ENCODE results near the gene GJB3. TPM values are rescaled to one million over a fixed set of nuclear protein-coding genes. Genes with fewer than 3 reads are reported as not detected.
A peak's percentile ranks its signal among the peaks of the same experiment; 100 is the strongest.

The GJB3 gene
- total RNA-seq, 1 experiment from 2014 or later: not detected

DNA sequence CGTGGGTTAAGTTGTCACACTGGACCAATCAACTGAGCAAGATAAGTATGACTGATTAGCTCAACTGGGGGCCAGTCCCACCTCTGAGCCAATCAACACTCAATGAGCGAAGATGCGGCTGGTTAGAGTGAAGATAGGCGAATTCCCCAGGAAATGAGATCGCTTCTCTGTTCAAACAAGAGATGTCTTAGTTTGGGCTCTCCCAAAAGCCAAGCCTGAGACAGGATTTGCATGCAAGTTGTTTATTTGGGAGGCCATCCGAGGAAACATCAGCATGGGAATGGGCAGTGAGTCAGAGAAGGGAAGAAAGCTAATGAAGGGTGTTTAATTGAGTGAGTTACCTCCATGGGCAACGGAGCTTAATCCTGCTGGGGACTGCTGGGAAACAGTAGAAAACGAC is 31.0 kb upstream of the GJB3 start:
- Histone ChIP-seq H3K36me3 (no peaks in the 10 kb centered on the region), H3K27me3 (replicated peaks) (no peaks in the 10 kb centered on the region), H3K27ac (no peak overlapping the region), H3K4me1 (replicated peaks) (no peaks in the 10 kb centered on the region), H3K9me3 (replicated peaks) (0 out of 2 replicates have a peak, but pooled peaks cover 2% of the 10 kb centered on the region), H3K4me3 (no peak overlapping the region)
- no peak for DNase-seq (ENCODE audit: low read depth in 1 of 2, low spot score in 2 of 2)

DNA sequence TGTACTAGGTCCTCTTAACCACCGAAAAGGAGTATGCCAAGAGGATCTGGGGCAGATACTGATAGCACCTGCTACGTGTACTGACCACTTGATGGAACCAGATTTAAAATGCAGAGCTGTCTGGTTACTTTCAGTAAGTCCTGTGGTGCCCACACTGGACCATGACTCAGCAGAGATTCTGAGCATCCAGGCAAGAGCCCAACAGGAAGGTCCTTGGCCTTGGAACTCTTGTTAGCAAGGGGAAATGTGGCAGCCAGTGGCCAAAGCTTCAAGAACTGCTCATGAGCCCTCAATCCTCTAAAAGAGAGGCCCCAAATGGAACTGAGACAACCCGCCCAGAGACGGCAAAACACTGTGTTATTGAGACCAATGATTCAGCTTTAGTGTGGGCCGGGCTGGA is 30.4 kb upstream of the GJB3 start:
- Histone ChIP-seq H3K9me3 (replicated peaks) (0 out of 2 replicates have a peak, but pooled peaks cover 2% of the 10 kb centered on the region), H3K27me3 (replicated peaks) (no peaks in the 10 kb centered on the region), H3K4me1 (replicated peaks) (no peaks in the 10 kb centered on the region), H3K4me3 (no peak overlapping the region), H3K27ac (no peak overlapping the region), H3K36me3 (no peaks in the 10 kb centered on the region)
- DNase-seq (ENCODE audit: low read depth in 1 of 2, low spot score in 2 of 2): no peak

DNA sequence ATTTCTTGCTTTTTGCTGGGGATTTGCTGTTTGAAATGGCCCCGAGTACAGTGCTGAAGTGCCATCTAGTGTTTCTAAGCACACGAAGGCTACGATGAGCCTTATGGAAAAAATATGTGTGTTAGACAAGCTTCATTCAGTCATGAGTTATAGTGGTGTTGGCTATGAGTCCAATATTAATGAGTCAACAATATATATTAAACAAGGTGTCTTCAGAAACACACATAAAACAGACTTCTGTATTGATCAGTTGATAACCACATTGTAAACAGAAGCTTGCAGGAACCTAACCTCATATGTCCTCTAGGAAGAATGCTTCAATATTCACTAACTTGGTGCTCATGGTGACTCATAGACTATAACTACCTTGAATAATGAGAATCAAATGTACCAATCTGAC is 27.9 kb upstream of the GJB3 start:
- no peaks in the 10 kb centered on the region for H3K36me3 ChIP-seq
- no peaks in the 10 kb centered on the region for H3K4me1 ChIP-seq (replicated peaks)
- no peak for DNase-seq (ENCODE audit: low read depth in 1 of 2, low spot score in 2 of 2)
- 0 out of 2 replicates have a peak, but pooled peaks cover 2% of the 10 kb centered on the region for H3K9me3 ChIP-seq (replicated peaks)
- no peak overlapping the region for H3K27ac ChIP-seq
- H3K27me3 ChIP-seq (replicated peaks): no peaks in the 10 kb centered on the region
- no peak overlapping the region for H3K4me3 ChIP-seq

DNA sequence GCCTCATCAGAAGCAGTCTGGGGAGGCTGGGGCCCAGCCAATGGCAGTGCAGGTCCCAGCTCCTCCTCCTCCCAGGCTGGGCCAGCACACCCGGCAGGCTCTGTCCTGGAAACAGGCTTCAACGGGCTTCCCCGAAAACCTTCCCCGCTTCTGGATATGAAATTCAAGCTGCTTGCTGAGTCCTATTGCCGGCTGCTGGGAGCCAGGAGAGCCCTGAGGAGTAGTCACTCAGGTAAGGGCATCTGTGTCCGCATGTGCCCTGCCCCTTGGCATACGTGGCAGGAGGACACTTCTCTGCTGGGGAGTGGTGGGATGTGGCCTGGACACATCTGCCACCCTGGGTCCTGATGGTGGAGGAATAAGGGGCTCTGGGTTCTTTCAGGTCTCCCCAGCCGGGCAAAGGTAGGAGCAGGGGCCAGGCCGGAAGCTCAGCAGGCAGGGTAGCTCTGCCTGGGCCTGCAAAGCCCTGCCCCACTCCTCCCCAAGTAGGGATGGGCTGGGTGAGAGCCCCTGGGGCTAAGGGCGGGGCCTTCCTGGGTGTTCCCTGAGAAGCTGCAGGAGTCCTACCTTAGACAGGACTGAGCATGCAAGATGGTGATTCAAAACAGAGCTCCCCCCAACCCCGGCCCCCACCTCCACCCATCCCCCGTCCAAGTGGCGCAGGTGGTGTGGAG is 25.9 kb upstream of the GJB3 start, which contains the start of gene GJB5:
GJB5 (plus strand) TSS at position 84 of the 674 bp plus-strand sequence. CDS start 2,284 bp downstream, outside the sequence.
- H3K36me3 ChIP-seq: no peaks in the 10 kb centered on the region
- no peak within 1 kb of the TSS for H3K27ac ChIP-seq
- 0 out of 2 replicates have a peak, but pooled peaks cover 2% of the 10 kb centered on the region for H3K9me3 ChIP-seq (replicated peaks)
- H3K27me3 ChIP-seq (replicated peaks): no peaks in the 10 kb centered on the region
- H3K4me1 ChIP-seq (replicated peaks): no peaks in the 10 kb centered on the region
- no peak within 1 kb of the TSS for H3K4me3 ChIP-seq
- DNase-seq (ENCODE audit: low read depth in 1 of 2, low spot score in 2 of 2): no peak

DNA sequence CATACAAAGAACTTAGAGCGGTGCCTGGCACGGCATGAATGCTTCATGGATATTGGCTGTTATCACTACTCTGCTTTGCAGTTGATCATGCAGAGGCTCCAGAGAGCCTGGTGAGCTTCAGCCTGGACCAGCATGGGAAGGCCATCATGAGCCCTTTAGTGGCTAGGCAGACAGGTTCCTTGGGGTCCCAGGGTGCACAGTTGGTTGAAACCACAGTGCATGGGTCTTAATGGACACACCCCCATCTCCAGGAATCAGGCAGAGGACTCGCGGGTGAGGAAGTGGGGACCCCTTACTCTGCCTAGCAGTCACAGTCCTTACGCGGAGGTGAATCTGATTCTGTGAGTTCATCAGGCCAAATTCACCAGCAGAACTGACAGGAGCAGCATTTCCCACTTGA is 25.1 kb upstream of the GJB3 start:
- Histone ChIP-seq H3K9me3 (replicated peaks) (0 out of 2 replicates have a peak, but pooled peaks cover 2% of the 10 kb centered on the region), H3K36me3 (no peaks in the 10 kb centered on the region)

DNA sequence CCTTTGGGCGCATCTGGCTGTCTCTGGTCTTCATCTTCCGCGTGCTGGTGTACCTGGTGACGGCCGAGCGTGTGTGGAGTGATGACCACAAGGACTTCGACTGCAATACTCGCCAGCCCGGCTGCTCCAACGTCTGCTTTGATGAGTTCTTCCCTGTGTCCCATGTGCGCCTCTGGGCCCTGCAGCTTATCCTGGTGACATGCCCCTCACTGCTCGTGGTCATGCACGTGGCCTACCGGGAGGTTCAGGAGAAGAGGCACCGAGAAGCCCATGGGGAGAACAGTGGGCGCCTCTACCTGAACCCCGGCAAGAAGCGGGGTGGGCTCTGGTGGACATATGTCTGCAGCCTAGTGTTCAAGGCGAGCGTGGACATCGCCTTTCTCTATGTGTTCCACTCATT is 23.6 kb upstream of the GJB3 start:
- no peak for DNase-seq (ENCODE audit: low read depth in 1 of 2, low spot score in 2 of 2)
- Histone ChIP-seq H3K4me1 (replicated peaks) (no peaks in the 10 kb centered on the region), H3K4me3 (no peak overlapping the region), H3K9me3 (replicated peaks) (0 out of 2 replicates have a peak, but pooled peaks cover 2% of the 10 kb centered on the region), H3K27ac (no peak overlapping the region), H3K27me3 (replicated peaks) (no peaks in the 10 kb centered on the region), H3K36me3 (no peaks in the 10 kb centered on the region)

More for the DNA sequence above, 25.1 kb upstream of the GJB3 start:
- Histone ChIP-seq H3K27ac (no peak overlapping the region), H3K4me3 (no peak overlapping the region), H3K4me1 (replicated peaks) (no peaks in the 10 kb centered on the region), H3K27me3 (replicated peaks) (no peaks in the 10 kb centered on the region)
- DNase-seq (ENCODE audit: low read depth in 1 of 2, low spot score in 2 of 2): no peak

DNA sequence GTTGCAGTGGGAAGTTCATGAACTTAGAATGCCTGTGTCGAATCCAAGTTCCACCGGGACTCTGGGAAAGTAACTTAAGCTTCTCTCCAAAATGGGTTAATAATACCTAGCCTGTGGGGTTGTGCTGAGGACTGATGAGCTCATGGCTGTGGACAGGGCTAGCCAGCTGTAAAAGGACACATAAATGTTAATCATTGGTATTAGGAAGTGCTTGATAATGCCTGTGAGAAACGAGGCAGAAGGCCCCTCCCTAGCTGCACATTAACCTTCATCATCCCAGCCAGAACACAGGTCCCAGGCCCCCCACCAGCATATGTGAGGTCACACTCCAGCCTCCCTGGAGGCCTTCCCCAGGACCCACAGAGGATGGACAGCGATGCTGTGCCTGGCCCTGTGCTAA is 22.3 kb upstream of the GJB3 start:
- DNase-seq (ENCODE audit: low read depth in 1 of 2, low spot score in 2 of 2): no peak
- Histone ChIP-seq H3K27me3 (replicated peaks) (no peaks in the 10 kb centered on the region), H3K27ac (no peak overlapping the region), H3K9me3 (replicated peaks) (no peaks in the 10 kb centered on the region), H3K36me3 (no peaks in the 10 kb centered on the region), H3K4me3 (no peak overlapping the region), H3K4me1 (replicated peaks) (peaks cover 7% of the 10 kb centered on the region; the same call in 1 of the 2 replicates)

DNA sequence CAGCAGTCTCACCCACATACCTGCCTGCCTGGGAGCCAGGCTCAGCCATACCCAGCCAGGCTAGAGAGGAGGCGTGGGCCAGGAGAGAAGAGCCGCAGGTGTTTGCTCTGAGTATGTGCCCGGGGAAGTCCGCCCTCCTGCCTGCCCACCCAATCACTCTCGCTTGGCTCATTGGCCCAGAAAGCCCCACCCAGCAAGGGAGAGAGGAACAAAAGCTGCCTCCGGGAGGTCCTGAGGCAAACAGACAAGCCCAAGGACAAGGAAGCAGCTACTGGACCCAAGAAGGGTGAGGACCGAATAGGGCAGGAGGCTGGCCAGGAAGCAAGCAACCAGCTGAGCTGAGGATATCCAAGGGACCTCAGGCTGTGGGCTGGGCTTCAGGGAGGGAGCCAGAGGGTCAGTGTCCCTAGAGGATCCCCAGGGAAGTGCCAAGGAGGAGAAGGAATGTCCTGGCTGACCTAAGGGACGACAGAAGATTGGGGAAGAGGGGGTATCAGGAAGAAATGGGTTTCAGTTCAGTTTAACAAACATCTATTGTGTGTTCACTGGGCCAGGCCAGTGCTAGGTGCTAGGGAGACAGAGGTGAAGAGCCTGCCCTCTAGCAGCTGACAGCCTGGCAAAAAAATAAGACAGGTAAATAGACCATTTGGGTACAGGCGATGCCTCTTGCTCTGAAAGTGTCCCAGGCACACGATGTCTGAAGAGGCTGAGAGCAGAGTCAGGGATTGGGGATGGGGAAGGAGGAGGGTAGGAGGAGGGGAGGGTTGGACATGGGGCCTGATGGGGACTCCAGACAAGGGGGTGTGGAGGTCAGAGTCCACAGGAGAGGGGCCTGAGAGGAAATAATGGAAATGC is 21.3 kb upstream of the GJB3 start, which contains the start of gene GJB4:
GJB4 (plus strand) TSS at position 238 of the 855 bp plus-strand sequence. CDS start 1,515 bp downstream, outside the sequence.
- no peaks in the 10 kb centered on the region for H3K9me3 ChIP-seq (replicated peaks)
- DNase-seq (ENCODE audit: low read depth in 1 of 2, low spot score in 2 of 2): no peak
- no peak within 1 kb of the TSS for H3K27ac ChIP-seq
- no peak within 1 kb of the TSS for H3K4me3 ChIP-seq
- H3K4me1 ChIP-seq (replicated peaks): peaks cover 7% of the 10 kb centered on the region; the same call in 1 of the 2 replicates
- H3K27me3 ChIP-seq (replicated peaks): no peaks in the 10 kb centered on the region
- no peaks in the 10 kb centered on the region for H3K36me3 ChIP-seq

DNA sequence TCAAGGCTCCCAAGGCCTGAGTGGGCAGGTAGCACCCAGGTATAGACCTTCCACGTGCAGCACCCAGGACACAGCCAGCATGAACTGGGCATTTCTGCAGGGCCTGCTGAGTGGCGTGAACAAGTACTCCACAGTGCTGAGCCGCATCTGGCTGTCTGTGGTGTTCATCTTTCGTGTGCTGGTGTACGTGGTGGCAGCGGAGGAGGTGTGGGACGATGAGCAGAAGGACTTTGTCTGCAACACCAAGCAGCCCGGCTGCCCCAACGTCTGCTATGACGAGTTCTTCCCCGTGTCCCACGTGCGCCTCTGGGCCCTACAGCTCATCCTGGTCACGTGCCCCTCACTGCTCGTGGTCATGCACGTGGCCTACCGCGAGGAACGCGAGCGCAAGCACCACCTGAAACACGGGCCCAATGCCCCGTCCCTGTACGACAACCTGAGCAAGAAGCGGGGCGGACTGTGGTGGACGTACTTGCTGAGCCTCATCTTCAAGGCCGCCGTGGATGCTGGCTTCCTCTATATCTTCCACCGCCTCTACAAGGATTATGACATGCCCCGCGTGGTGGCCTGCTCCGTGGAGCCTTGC is 19.7 kb upstream of the GJB3 start:
- Histone ChIP-seq H3K4me3 (no peak overlapping the region), H3K27me3 (replicated peaks) (no peaks in the 10 kb centered on the region), H3K4me1 (replicated peaks) (peaks cover 7% of the 10 kb centered on the region; the same call in 1 of the 2 replicates), H3K27ac (no peak overlapping the region), H3K36me3 (no peaks in the 10 kb centered on the region), H3K9me3 (replicated peaks) (no peaks in the 10 kb centered on the region)
- DNase-seq (ENCODE audit: low read depth in 1 of 2, low spot score in 2 of 2): no peak

DNA sequence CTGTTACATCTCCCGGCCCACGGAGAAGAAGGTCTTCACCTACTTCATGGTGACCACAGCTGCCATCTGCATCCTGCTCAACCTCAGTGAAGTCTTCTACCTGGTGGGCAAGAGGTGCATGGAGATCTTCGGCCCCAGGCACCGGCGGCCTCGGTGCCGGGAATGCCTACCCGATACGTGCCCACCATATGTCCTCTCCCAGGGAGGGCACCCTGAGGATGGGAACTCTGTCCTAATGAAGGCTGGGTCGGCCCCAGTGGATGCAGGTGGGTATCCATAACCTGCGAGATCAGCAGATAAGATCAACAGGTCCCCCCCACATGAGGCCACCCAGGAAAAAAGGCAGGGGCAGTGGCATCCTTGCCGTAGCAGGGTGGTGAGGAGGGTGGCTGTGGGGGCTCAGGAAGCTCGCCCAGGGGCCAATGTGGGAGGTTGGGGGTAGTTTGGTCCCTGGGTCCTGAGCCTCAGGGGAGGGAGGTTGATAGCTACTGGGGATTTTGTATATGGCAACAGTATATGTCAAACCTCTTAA is 19.2 kb upstream of the GJB3 start:
- Histone ChIP-seq H3K27me3 (replicated peaks) (no peaks in the 10 kb centered on the region), H3K27ac (no peak overlapping the region), H3K4me3 (no peak overlapping the region), H3K36me3 (no peaks in the 10 kb centered on the region), H3K9me3 (replicated peaks) (no peaks in the 10 kb centered on the region), H3K4me1 (replicated peaks) (peaks cover 7% of the 10 kb centered on the region; the same call in 1 of the 2 replicates)
- no peak for DNase-seq (ENCODE audit: low read depth in 1 of 2, low spot score in 2 of 2)

DNA sequence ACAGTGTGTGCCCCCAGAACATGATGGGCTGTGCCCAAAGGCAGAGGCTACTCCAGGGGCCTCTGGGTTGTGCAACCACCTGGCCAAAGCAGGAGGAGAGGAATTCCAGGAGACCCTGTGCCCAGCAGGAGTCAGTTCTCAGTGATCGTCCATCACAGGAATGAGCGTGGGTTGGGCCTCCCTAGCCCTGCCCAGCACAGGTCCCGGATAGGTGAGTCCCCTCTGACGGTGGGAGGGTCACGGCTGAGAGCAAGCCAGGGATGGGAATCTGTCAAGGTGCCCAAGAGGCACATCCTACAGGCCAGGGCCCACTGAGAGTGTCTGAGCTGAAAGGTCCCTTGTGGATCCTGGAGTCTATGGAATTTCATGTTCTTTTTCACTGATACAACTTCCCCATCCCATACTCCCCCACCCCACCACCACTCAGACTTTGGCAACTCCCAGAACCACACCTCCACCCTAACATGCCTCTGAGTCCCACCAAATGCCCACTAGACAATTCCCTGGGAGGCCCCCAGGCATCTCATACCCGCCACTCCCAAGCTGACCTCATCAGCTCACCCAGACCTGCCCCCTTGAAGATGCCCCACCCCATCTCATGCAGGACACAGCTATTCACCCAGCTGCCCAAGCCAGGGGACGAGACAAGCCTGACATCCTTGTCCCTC is 18.4 kb upstream of the GJB3 start:
- Histone ChIP-seq H3K4me3 (no peak overlapping the region), H3K36me3 (no peaks in the 10 kb centered on the region), H3K27ac (no peak overlapping the region), H3K4me1 (replicated peaks) (peaks cover 7% of the 10 kb centered on the region; the same call in 1 of the 2 replicates), H3K27me3 (replicated peaks) (no peaks in the 10 kb centered on the region), H3K9me3 (replicated peaks) (no peaks in the 10 kb centered on the region)
- DNase-seq (ENCODE audit: low read depth in 1 of 2, low spot score in 2 of 2): no peak

DNA sequence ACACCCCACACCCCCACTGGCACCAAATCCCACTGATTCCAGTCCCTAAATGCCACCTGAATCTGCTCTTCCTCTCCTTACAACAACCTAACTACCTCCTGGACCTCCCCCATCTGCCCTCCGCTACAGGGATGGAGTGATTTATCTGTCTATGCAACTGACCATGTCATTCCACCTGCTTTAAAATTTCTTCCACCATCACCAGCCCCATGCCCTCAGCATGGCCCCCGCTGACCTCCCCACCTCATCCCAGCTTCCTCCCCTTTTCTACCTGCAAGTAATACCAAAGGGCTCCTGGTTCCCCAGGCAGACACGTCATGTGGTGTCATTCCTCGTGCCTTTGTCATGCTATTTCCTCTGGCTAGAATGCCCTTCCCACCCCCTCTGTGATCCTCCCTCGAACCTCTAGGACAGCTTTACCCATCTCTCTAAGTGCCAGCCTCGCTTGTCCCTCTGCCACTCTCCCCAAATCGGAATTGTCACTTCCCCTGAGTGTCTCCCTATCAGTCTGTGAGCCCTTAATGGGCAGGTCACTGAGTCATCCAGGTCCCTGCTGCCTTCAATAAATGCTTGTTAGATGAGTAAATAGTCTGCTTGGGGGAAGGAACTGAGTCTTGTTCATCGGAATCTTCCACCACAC is 17.8 kb upstream of the GJB3 start:
- Histone ChIP-seq H3K9me3 (replicated peaks) (no peaks in the 10 kb centered on the region), H3K4me1 (replicated peaks) (peaks cover 7% of the 10 kb centered on the region; the same call in 1 of the 2 replicates), H3K27me3 (replicated peaks) (no peaks in the 10 kb centered on the region), H3K4me3 (no peak overlapping the region), H3K36me3 (no peaks in the 10 kb centered on the region), H3K27ac (no peak overlapping the region)
- peak in 1 of 2 experiments; percentile 13 for DNase-seq (ENCODE audit: low read depth in 1 of 2, low spot score in 2 of 2)

Measured in SJSA1 (cell line).